AG09319 (cell line): Measurements from ENCODE around the gene ITPK1.

Experiments
- DNase-seq: peaks from one replicate; pipeline ENCODE4 v3.0.0-alpha.2; 2010; ENCODE audit warnings: low read depth; ENCODE audit errors: extremely low read depth
- CTCF ChIP-seq: IDR thresholded peaks from 2 replicates; pipeline ENCODE4 v1.5.1; 2011; ENCODE audit warnings: low read depth, mild to moderate bottlenecking, inconsistent platforms, low read length, moderate library complexity

Gene ITPK1

GRCh38 chr14:93003945-93004698 is 111.6 kb downstream of the ITPK1 start:
- DNase-seq: no peak
- no peak for TF ChIP-seq CTCF

DNA sequence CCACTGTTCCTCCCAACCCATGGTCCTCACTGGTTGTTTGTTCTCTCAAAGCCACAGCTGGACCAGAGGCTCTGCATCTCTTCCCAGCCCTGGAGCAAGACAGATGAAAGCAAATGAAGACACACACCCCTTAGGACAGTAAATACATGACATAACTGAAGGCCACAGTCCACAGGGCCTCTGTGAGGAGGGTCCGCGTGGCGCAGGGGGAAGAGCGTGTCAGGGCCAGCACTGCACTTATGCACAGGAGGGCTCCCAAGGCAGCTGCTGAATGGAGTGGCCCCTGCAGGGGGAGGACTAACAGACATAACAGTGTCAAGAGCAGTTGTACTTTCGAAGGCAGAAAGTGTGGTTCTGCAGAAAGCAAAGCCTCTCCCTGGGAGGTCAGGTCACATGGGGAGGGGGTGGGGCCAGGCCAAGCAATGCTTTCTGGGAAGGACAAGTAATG is 112.8 kb downstream of the ITPK1 start:
- TF ChIP-seq CTCF: no peak
- no peak for DNase-seq

GRCh38 chr14:93002049-93002448 is 113.7 kb downstream of the ITPK1 start:
- no peak for TF ChIP-seq CTCF
- DNase-seq: no peak

DNA sequence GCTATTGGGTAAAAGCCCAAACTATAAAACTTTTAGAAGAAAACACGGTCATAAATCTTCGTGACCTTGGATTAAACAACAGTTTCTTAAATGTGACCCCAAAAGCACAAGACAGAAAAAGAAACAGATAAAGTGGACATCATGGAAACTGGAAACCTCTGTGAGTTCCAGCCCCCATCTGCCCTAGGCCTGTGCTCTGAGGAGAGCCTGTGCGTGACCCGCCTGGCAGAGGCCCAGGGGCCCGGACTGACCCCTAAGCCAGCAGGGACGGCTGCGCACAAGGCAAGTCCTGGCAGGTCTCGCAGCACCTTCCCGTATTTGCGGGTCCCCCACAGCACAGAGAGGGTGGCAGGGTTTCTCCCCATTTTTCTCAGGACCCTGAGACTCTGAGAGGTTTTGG is 116.8 kb downstream of the ITPK1 start:
- no peak for DNase-seq
- TF ChIP-seq CTCF: no peak

- TF ChIP-seq CTCF: no peak
- no peak for DNase-seq
Observed at GRCh38 chr14:92997343-92998061, 118.2 kb downstream of the ITPK1 start.

DNA sequence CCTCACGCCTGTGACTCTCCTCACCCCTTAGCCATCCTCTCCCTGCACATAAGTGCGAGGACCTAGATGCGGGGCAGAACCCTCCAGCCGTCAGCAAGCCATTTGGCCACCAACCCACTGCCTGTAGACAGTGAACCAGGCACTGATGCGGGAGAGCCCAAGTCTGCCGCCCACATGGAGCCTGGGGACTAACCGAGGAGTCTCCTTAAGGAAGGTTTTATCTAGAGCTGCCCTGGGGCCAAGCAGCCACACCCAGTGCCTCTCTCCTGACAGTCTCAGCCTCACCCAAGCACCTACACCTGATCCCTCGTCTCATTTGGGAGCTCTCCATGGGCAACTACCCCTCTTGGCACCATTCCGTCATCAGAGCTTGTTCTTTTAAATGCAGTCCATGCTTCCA is 120.1 kb downstream of the ITPK1 start:
- no peak for TF ChIP-seq CTCF

DNA sequence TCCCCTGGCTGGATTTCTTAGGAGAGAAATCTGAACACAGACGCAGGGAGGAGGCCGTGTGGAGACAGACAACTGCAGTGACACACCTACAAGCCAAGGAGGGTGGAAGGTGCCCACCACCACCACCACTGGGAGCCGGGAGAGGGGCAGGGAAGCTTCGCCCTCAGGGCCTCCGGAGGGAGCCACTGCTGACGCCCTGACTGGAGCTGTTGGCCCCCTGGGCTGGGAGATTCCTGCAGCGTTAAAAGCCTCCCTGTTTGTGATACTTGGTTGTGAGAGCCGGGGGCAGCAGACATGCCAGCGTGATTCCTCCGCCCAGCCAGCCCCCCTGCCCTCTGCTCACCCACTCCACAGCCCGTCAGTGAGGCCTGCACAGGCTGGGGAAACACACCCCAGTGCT is 120.8 kb downstream of the ITPK1 start:
- no peak for DNase-seq
- TF ChIP-seq CTCF: no peak

More for the DNA sequence above, 120.1 kb downstream of the ITPK1 start:
- no peak for DNase-seq
